GM21717 (cell line): Measurements from ENCODE around the gene POLD1.

Source experiments
- ATAC-seq: cut with Tn5 transposase; IDR thresholded peaks from one replicate; pipeline ENCODE4 v1.9.1; 2021; ENCODE audit warnings: mild to moderate bottlenecking, moderate library complexity; ENCODE audit not compliant: unreplicated experiment

The POLD1 gene

GRCh38 chr19:50461066-50461875 lies 77.1 kb downstream of the POLD1 start:
- ATAC-seq: no peak

- no peak for ATAC-seq
Observed at GRCh38 chr19:50462970-50463369, 78.8 kb downstream of the POLD1 start.

- ATAC-seq: no peak
Observed at GRCh38 chr19:50464348-50464747, 80.2 kb downstream of the POLD1 start.

GRCh38 chr19:50465000-50465399 lies 80.9 kb downstream of the POLD1 start:
- no peak for ATAC-seq

GRCh38 chr19:50465986-50466705 lies 82.0 kb downstream of the POLD1 start:
- no peak for ATAC-seq

GRCh38 chr19:50466706-50467039 lies 82.5 kb downstream of the POLD1 start:
- ATAC-seq: no peak

GRCh38 chr19:50467566-50467965 lies 83.4 kb downstream of the POLD1 start:
- no peak for ATAC-seq
